Activated CD4-positive, alpha-beta T cell treated with anti-CD3 and anti-CD28 coated beads, Interleukin-2, Interleukin-4, amounts not matched to agents 100 ng/mL and 50 ng/mL, durations not matched to agents 16 hours and 8 hours (primary cell): ENCODE results near the gene GPR89B.
"Not testable (repeated sequence)": the region's sequence is repeated elsewhere in the genome, so short reads cannot be mapped to it uniquely, and the experiment has no call there.

Experiments
- DNase-seq: peaks from one replicate; pipeline ENCODE4 v3.0.0-alpha.2; 2020; ENCODE audit warnings: low spot score

GPR89B gene

DNA sequence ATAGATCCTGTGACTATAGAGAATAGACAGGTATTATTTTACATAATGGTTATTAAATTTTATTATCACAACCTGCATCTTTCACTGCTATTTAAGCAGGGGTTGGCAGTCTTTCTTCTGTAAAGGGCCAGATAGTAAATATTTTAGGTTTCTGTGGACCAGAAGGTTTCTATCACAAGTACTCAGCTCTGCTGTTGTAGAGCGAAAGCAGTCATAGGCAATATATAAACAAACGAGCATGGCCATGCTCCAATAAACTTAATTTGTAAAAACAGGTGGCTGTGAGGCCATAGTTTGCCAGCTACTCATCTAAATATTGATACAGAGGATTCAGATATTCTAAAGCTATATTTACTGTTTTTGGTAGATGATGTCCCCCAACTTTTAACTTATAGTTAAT, 12.2 kb downstream of the GPR89B start:
- DNase-seq, result not testable (repeated sequence)

DNA sequence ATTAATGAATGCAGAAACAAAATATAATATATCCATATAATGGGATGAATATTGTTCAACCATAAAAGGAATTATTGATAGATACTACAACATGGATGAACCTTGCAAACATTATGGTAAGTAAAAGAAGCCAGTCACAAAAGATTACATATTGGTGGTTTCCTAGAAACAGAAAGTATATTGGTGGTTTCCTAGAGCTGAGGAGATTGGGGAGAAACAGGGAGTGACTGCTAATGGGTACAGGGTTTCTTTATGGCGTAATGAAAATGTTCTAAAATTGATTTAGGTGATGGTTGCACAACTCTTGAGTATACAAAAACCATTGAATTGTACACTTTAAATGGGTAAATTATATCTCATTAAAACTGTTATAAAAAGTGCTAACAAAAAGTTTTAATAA, 14.3 kb downstream of the GPR89B start:
- DNase-seq, result not testable (repeated sequence)

DNA sequence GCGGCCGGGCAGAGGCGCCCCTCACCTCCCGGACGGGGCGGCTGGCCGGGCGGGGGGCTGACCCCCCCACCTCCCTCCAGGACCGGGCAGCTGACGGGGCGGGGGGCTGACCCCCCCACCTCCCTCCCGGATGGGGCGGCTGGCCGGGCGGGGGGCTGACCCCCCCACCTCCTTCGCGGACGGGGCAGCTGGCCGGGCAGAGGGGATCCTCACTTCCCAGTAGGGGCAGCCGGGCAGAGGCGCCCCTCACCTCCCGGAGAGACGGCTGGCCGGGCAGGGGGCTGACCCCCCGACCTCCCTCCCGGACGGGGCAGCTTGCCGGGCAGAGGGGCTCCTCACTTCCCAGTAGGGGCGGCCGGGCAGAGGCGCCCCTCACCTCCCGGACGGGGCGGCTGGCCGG, 21.3 kb downstream of the GPR89B start:
- DNase-seq, result not testable (repeated sequence)

DNA sequence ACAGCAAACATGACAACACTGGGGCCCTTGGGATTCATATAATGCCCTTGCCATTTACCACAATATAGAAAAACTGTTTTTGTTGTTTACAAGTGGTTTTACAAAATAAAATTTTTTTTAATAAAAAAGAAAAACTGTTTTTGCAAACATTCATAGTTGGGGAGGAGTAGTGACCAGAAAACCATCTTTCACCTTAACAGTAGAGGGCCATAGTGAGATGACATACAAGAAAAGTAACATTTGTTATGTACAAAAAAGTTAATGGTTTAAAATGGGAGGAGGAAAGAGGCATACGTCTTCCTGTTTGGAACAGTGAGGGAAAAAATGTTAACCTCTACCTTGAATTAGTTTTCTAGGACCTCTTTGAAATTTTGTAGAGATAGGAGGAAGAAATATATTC, 30.7 kb downstream of the GPR89B start:
- not testable (repeated sequence) for DNase-seq

DNA sequence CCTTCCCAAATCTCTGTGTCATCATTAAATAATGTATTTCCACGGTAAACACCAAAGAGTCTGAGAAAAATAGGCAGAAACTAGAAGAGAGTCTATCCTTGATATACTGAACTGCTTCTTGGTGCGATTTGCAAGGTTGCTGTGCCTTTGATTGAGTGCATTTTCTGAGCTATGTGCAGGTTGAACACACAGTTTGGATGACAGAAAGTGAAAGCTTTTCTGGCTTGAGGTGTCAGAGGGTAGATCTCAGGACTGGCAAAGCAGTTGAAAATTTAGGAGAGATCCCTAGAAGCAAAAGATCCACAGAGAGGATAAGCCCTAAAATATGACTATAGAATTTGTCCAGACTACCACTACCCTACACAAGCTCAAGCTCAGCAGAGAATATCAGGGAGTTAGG, 31.5 kb downstream of the GPR89B start:
- not testable (repeated sequence) for DNase-seq

DNA sequence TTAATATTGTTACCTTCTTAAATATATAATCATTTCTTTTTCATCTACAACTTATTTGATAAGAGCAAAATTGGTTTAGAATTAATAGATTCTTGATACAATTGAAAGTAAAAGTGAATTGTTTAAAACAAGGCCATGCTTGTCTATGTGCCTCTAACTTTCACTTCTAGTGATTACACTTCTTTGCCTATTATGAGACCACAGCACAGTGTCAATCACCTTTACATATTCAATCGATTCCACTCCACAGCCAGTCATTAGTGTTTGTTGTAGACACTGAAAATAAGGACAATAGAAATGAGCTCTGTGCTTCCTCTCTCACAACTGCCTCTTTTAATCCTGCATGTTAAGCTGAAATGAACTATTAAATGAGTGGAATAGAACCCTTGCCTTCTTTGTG, 36.4 kb downstream of the GPR89B start:
- not testable (repeated sequence) for DNase-seq

DNA sequence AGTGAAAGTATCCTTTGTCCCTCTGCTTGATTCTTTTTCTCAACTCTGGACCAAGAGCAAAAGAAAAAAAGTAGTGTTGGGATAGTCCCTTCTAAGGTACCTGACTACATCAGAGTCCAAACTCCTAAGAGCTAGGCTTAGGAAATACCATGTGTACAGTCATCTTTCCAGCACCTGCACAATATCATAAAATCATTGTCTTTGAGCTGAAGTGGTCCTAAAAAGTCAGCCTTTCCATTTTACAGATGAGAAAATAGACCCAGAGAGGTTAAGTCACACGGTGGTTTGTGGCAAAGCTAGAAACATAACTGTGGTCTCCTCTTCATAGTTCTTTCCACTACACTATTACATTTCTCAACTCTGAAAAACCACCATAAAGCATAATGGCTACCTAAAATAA, 38.4 kb downstream of the GPR89B start:
- not testable (repeated sequence) for DNase-seq

DNA sequence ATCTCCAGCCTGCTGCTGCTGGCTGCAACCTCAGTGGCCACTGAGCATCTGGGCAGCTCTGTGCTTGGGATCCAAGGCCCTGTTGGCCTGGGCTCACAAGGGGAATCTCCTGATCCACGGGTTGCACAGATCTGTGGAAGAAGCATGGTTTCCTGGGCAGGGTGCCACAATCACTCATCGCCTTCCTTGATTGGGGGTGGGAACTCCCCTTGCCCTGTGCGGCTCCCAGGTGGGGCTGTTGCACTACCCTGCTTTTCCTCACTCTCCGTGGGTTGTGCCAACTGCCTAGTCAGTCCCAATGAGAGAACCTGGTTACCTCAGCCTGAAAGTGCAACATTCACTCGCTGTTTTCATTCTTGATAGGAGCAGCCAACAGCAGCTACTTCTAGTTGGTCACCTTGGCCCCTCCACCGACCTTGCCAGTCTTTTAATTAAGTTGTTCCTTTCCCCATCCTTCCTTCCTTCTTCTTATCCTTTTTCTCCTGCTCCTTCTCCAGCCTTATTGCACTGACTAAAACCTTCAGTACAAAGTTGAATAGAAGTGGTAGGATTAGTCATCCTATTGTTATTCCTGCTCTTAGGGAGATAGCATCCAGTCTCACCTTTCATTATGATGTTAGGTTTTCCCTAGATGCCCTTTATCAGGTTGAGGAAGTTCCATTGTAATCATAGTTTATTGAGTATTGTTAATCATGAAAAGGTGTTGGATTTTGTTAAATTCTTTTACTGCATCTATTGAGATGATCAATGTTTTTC, 50.9 kb downstream of the GPR89B start:
- not testable (repeated sequence) for DNase-seq

DNA sequence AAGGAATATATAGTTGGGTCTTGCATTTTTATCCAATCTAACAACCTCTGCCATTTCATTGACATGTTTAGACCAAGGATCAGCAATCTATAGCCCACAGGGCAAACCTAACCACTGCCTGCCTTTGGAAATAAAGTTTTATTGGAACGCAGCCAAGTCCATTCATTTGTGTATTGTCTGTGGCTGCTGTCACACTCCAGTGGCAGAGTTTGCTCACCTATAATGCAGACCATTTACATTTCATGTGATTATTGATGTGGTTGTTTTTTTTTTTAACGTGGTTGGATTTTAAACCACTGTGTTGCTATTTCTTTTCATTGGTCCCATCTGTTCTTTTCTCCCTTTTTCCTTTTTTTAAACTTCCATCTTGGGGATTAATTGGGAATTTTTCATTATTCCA, 57.2 kb downstream of the GPR89B start:
- peak; percentile 3 for DNase-seq

DNA sequence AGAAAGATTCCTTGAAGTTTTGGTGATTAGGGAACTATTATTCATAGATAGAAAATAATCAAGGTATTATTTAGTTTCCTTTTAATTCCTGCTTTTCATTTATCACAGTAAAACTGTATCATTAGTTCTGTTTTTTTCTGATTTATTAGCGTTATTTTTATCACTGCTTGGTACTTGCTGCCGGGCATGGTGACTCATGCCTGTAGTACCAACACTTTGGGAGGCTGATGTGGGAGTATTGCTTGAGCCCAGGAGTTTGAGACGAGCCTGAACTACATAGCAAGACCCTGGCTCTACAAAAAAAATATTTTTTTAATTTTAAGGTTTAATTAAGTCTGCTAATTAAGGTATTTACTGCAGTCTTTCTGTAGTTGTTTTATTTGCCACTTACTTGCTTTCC, 59.7 kb downstream of the GPR89B start:
- not testable (repeated sequence) for DNase-seq

DNA sequence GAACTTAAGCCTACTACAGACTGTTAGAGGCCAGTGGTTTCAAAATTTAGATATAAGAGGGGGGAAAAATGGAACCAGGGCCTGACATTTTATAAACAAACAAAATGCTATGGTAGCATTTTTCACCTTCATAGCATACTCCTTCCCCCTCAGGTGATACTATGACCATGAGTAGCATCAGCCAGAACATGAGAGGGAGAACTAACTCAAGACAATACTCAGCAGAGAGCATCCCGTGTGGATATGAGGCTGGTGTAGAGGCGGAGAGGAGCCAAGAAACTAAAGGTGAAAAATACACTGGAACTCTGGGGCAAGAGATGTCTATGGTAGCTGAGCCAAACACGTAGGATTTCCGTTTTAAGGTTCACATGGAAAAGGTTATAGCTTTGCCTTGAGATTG, 64.7 kb downstream of the GPR89B start:
- DNase-seq, result not testable (repeated sequence)

DNA sequence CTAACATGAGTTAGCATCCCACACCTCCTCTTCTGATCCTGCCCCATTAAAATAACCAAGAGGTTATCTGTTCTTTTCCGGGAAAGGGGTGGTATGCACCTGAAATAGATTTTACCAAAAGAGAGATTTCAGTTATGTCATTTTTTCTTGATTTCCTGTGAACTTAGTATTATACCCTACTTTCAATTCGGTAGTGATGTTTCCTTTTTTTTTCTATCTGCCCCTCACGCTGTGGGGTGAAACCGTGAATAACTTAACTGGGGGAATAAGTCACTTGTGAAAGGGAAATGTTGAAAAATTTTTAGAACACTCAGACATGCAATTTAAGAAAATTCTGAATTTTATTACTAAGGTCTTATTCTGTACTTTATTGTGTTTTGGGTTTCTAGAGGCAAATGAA, 65.2 kb downstream of the GPR89B start:
- not testable (repeated sequence) for DNase-seq

DNA sequence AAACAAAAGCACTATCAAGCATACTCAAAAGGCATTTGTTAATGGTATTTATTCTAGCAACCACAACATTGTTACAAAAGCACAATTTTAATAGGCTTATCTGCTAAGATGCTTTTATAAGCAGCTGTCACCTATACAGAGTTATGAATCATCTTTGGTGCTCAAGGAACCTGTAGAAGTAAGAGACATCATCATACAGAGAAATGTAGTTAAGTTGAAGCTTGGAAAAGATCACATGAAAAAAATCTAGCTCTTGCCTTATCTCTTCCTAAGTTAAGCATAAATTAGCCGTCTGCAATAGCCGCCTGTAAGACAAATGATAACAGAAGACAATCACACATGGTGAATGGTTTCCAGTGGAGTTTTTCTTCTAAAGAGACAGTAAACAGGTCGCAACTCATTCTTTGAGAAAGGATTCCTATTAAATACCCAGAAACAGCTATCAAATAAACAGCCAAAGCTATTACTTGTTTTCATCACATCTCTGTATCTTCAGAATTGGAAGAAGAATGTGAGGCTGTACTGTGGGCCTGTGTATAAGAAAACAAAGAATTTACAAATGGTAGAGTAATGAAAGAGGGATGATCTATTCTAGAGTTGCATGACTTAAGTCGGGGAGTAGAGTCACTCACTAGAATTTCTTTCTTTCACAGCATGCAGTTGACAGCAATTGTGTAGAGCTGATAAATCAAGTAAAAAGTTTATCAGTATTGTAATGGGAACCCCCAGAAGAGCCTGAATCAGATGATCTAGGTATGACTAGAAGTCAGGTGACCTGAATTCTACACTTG, 65.8 kb downstream of the GPR89B start:
- not testable (repeated sequence) for DNase-seq

DNA sequence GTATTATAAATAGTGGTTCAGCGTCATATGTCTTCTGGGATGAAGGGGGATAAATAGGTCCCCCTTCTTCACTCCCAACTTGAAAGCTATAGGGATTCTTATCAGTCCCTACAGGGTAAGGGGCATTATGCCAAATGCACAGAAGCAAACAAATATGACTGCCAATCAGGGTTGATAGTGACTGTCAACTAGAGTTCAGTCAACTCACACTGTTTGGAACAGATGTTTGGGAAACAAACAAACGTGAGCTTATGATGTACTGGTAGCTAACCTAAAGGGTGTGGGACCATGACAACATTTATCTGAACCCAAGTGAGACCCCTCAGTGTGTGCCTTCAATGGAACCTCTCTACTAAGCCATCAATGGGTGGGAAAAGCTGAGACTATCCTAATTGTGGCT, 67.9 kb downstream of the GPR89B start:
- DNase-seq, result not testable (repeated sequence)

DNA sequence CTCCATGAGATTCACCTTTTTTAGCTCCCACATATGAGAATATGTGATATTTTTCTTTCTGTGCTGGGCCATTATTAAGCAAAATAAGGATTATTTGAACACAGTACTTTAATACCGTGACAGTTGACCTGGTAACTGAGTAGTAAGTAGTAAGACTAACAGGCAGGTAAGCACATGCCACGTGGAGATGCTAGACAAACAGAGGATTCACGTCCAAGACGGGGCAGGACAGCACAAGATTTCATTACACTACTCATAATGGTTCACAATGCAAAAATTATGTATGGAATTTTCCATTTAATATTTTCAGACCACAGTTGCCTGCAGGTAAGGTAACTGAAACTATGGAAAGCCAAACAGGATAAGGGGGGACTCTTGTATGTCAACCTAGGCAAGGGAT, 79.5 kb downstream of the GPR89B start:
- DNase-seq, result not testable (repeated sequence)

DNA sequence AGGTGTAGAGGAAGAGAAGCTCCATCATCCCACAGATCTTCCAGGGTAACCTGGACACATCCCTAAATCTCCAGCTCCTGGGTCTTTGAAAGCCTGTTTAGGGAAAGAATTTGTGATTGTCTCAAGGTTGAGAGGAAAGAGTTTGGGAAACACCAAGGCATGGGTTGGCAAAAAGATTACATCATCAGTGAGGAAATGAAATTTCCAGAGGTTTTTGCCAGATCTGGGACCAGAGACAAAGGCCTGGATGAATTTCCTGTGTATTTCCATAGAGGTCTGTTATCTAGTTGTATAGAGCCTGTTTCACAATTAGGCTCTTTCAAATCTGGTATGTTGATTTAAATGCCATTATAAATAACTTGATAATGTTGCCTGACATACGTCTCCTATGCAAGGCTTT, 82.3 kb downstream of the GPR89B start:
- no peak for DNase-seq

DNA sequence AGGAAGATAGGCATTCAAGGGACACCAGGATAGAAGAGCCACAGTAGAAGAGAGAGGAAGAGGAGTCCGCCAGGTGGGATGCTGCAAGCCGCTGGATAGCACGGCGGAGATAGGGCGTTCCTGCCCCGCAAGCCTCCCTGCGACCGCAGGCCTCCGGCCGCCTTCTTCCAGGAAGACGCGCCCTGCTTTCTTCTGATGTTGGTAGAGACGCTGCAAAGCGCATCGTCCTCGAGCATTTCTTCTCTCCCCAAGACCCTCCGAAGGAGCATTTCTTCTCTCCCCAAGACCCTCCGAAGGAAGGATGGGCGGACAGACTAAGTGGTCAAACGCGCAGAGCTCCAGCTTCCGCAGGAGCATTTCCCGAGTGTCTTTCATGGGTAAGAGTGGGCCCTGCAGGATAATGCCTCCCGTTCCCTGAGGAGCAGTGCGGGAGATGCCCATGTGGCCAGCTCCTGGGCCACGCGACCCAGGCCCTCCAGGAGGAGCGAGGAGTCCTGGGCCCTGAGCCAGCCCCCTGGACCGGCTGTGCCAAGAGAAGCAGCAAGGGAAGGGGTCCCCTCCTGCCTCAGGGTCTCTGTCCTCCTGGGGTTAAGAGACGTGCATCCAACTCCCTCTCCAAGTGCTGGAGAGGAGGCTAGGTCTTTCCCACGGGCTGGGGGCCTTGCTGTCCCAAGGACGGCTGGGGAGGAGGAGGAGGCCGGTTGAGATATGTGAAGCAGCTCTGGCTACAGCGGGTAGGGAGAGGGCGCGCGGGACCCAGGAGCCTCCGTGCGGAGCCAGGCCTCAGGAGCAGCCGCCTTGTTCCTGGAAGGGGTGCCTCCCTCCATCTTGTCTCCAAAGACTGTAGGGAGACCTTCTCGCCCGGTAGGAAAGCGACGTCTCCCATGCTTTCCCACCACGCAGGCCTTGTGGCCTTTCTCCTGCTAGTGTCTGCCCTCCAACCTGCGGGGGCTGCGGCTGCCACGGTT, 85.2 kb downstream of the GPR89B start:
- DNase-seq, result not testable (repeated sequence)

DNA sequence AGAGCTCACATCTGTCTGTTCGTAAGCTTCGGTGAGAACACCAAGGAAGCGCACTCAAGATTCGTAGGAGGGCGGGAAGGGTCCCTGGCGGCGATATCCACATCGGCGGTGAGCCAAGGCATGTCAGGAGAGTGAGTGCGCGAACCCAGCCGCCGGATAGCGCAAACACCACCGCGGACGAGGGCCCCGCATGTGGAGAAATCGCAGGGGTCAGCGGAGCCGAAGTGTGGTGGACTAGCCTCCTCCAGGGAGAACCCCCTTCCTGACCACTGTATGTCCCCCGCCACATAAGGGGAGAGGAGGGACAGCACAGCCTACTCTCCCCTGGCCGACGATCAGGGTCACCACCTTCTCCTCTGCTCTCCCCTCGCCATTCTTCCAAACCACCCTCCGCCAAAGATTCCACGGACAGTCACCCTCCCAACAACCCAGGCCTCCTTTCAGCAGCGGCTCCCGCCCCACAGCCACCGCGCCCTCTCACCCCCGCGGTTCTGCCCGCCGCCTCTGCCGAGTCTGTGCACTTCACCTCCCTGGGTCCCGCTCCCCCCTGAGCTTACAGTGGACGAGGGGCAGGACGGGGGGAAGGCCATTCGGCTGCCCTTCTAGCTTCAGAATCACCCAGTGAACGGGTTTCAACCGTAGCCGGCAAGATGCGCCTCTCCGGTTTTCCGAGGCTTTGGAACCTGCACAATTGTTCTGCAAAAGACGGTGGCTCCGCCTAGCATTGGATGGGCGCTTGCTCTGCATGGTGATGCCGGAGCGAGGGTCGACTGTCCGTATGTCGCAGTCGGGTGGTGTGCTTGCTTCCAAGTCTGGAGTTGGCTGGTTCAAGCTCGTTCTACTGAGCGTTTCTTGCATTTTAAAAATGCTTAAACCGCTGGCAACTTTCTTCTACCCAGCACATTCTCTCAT, 86.3 kb downstream of the GPR89B start:
- DNase-seq, result not testable (repeated sequence)

DNA sequence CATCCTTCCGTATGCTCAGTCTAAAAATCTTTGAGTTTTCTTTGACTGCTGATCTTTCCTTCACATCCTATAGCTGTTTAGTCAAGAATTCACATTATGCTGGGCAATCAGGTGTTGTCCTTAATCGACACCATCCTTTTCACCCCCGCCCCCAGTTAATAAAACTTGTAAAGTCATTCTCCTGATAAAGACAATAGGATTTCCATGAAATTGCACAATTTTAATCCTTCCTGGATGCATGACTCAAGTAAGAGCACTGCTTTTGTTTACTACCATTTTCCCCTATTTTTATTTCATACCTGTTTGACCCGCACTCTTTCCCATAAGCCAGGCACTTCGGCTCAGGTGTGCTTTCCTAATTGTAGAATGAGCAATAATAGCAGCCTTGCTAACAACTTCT, 96.7 kb downstream of the GPR89B start:
- not testable (repeated sequence) for DNase-seq

DNA sequence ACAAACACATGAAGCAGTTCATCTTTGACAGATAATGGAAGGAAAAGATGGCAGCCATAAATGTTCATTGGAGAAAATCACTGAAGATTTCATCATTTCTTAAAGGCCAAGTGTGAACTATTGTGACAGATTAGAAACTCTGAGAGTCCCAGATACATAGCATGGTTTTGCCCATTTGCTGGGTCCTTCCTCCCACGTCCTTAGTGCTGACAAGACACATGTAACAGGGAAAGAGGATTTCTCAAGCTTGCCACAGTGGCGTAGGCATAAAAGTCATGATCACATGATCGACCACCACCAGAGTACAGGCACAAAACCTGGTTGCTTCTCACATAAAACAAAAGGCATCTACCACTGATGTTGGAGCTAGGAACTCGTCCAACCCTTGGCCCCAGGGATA, 98.8 kb downstream of the GPR89B start:
- DNase-seq, result not testable (repeated sequence)

DNA sequence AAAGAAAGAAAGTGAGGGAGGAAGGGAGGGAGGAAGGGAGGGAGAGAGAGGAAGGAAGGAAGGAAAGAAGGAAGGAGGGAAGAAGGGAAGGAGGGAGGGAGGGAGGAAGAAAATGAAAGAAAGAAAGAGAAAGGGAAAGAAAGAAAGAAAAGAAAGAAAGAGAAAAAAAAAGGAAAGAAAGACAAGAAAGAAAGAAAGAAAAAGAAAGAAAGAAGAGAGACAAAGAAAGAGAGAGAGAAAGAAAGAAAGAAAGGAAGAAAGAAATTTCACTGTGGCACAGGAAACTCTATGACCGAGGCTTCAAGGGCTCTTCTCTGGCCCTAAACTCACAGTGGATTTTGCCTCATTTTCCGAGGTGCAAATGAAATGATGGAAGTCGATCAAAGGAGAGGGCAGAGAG, 104.0 kb downstream of the GPR89B start:
- not testable (repeated sequence) for DNase-seq
